ENCODE data around the gene NTM.

- TF ChIP-seq CTCF (IDR thresholded peaks at IDR 0.05) = no peak
- no peak for TF ChIP-seq POLR2A (IDR thresholded peaks at IDR 0.05)
Observed at GRCh38 chr11:132342408-132342807, 972.0 kb downstream of the NTM start.
